Upper lobe of right lung (tissue), 1 donor: Measurements from ENCODE around the gene ZBTB1. TPM values are rescaled to one million over a fixed set of nuclear protein-coding genes. Genes with fewer than 3 reads are reported as not detected.

Experiments used
- ATAC-seq: fragments of 200-7000 bp; cut with Tn5 transposase; one replicate; pipeline ENCODE4 v1.9.1; 2020; ENCODE audit warnings: mild to moderate bottlenecking, moderate library complexity
- DNase-seq: peaks from one replicate; pipeline ENCODE4 v3.0.0-alpha.2; 2020
- H3K27ac ChIP-seq: fragments of 200-600 bp; one replicate; pipeline ENCODE4 v1.8.0; 2022
- H3K27me3 ChIP-seq: fragments of 200-600 bp; one replicate; pipeline ENCODE4 v1.8.0; 2022; ENCODE audit warnings: mild to moderate bottlenecking
- H3K36me3 ChIP-seq: fragments of 200-600 bp; one replicate; pipeline ENCODE4 v1.8.0; 2022
- H3K4me1 ChIP-seq: fragments of 200-600 bp; one replicate; pipeline ENCODE4 v1.8.0; 2022
- H3K4me3 ChIP-seq: fragments of 200-600 bp; one replicate; pipeline ENCODE4 v1.8.0; 2022; ENCODE audit warnings: mild to moderate bottlenecking
- H3K9me3 ChIP-seq: fragments of 200-600 bp; one replicate; pipeline ENCODE4 v1.8.0; 2022
- CTCF ChIP-seq: fragments of 200-600 bp; IDR thresholded peaks from one replicate; pipeline ENCODE4 v1.8.0; 2022; ENCODE audit warnings: antibody characterized with exemption
- intact Hi-C: fragments of 100-400 bp; cut with DNase I; formaldehyde crosslinking; loops from one replicate; pipeline ENCODE4 v1.11.0; 2022
- total RNA-seq: library from RNA; stranded (reverse); fragmentation: NEBNext Ultra II Directional; extraction: Animal tissue kit (Norgen Biotek cat#: 25700); gene quantifications from one replicate; pipeline ENCODE4 v1.2.1, GENCODE V29; 2021
- donor health status: DM: no; HTN: yes; CAD: no; lungs with severe emphysema.

The ZBTB1 gene
- total RNA-seq, 1 donor from 2014 or later: 47.9 TPM

- Histone ChIP-seq H3K36me3 (no peaks in the 10 kb centered on the region), H3K9me3 (no peaks in the 10 kb centered on the region), H3K4me3 (peak overlapping the region; percentile 70), H3K27ac (peak overlapping the region; percentile 63), H3K4me1 (peaks cover 19% of the 10 kb centered on the region), H3K27me3 (no peaks in the 10 kb centered on the region)
- intact Hi-C loops: no loop called here
- no peak for DNase-seq
- no peak for TF ChIP-seq CTCF
- no peak for ATAC-seq
These were observed 39.9 kb upstream of the ZBTB1 start for GRCh38 chr14:64464651-64465050.

- intact Hi-C loops: no loop called here
- Histone ChIP-seq H3K4me1 (peaks cover 19% of the 10 kb centered on the region), H3K36me3 (no peaks in the 10 kb centered on the region), H3K27ac (peak within 1 kb of the TSS; percentile 63), H3K27me3 (no peaks in the 10 kb centered on the region), H3K4me3 (peak within 1 kb of the TSS; percentile 70), H3K9me3 (no peaks in the 10 kb centered on the region)
- DNase-seq (peak; percentile 80), ATAC-seq (peak; percentile 91)
- TF ChIP-seq CTCF: no peak
These were observed 39.3 kb upstream of the ZBTB1 start, which contains the start of gene AKAP5 for GRCh38 chr14:64465191-64465822. TSS of gene AKAP5 (plus strand) at chr14:64465499. CDS start at chr14:64468395, 2,896 bp downstream.

GRCh38 chr14:64465831-64466554 is 38.6 kb upstream of the ZBTB1 start:
- Histone ChIP-seq H3K9me3 (no peaks in the 10 kb centered on the region), H3K4me3 (peak overlapping the region; percentile 70), H3K27me3 (no peaks in the 10 kb centered on the region), H3K27ac (peak overlapping the region; percentile 63), H3K36me3 (no peaks in the 10 kb centered on the region), H3K4me1 (peaks cover 19% of the 10 kb centered on the region)
- no peak for DNase-seq
- peak; percentile 16 for TF ChIP-seq CTCF
- intact Hi-C loops: no loop called here
- peak; percentile 38 for ATAC-seq

GRCh38 chr14:64467101-64467500 is 37.5 kb upstream of the ZBTB1 start:
- Histone ChIP-seq H3K27me3 (no peaks in the 10 kb centered on the region), H3K36me3 (no peaks in the 10 kb centered on the region), H3K27ac (no peak overlapping the region), H3K9me3 (no peaks in the 10 kb centered on the region), H3K4me1 (peaks cover 19% of the 10 kb centered on the region), H3K4me3 (no peak overlapping the region)
- ATAC-seq (peak; percentile 61), DNase-seq (no peak)
- intact Hi-C loops: no loop called here
- no peak for TF ChIP-seq CTCF

- no peak overlapping the region for H3K4me3 ChIP-seq
- H3K36me3 ChIP-seq: no peaks in the 10 kb centered on the region
- H3K27ac ChIP-seq: no peak overlapping the region
- peaks cover 19% of the 10 kb centered on the region for H3K4me1 ChIP-seq
- DNase-seq: no peak
- intact Hi-C loops: no loop called here
- no peaks in the 10 kb centered on the region for H3K27me3 ChIP-seq
- TF ChIP-seq CTCF: no peak
- H3K9me3 ChIP-seq: no peaks in the 10 kb centered on the region
- ATAC-seq: no peak
These were observed 37.0 kb upstream of the ZBTB1 start for GRCh38 chr14:64467566-64467965.
